A549 (cell line): ENCODE data around the gene FJX1. TPM values are rescaled to one million over a fixed set of nuclear protein-coding genes. Genes with fewer than 3 reads are reported as not detected.
A peak's percentile ranks its signal among the peaks of the same experiment; 100 is the strongest.

Source experiments
- ATAC-seq, 2 experiments: fragments of 200-7000 bp in 1 of 2; fragments of >200 bp in 1 of 2; cut with Nextera tagmentation in 1 of 2; cut with Tn5 transposase in 1 of 2; 3 replicates each; pipeline versions ENCODE4 v1.8.0 to v1.9.1; 2018 to 2020; ENCODE audit warnings: mild to moderate bottlenecking in 1 of 2, moderate library complexity in 1 of 2
- CTCF ChIA-PET: fragments of 300-600 bp; sonication (Branson Sonifier 250); formaldehyde crosslinking; extraction: SDS; loops from one replicate; lab custom pipeline; 2021; ENCODE audit warnings: antibody characterized with exemption, inconsistent platforms; lab: Yijun Ruan, JAX
- POLR2A ChIA-PET: fragments of 350-600 bp; formaldehyde crosslinking; extraction: SDS; loops from one replicate; lab custom pipeline; 2021; ENCODE audit warnings: antibody characterized with exemption, inconsistent platforms; lab: Yijun Ruan, JAX
- DNase-seq, 2 experiments: peaks; one replicate each; pipeline versions ENCODE4 v3.0.0 to v3.0.0-alpha.2; 2011 to 2016; ENCODE audit warnings: low read depth in 1 of 2, low spot score in 1 of 2
- FAIRE-seq: peaks from 2 replicates; lab custom pipeline; 2011; peaks lifted over from hg19 to GRCh38; lab: Jason Lieb, UNC
- H3K27ac ChIP-seq, 2 experiments: fragments of >200 bp; sonication (Bioruptor Twin); formaldehyde crosslinking; 3 replicates each; pipeline ENCODE4 v1.5.1; 2016 to 2017
- H3K4me1 ChIP-seq: fragments of >200 bp; sonication (Bioruptor Twin); formaldehyde crosslinking; 3 replicates; pipeline ENCODE4 v1.6.1; 2016
- H3K4me2 ChIP-seq: fragments of >200 bp; sonication (Bioruptor Twin); formaldehyde crosslinking; 3 replicates; pipeline ENCODE4 v1.6.1; 2016
- H3K4me3 ChIP-seq: fragments of >200 bp; sonication (Bioruptor Twin); formaldehyde crosslinking; 3 replicates; pipeline ENCODE4 v1.5.1; 2016
- H3K9me3 ChIP-seq: fragments of >200 bp; sonication (Bioruptor Twin); formaldehyde crosslinking; 3 replicates; pipeline ENCODE4 v1.6.1; 2016
- BCL3 ChIP-seq: fragments of >200 bp; sonication (Bioruptor Twin); formaldehyde crosslinking; IDR thresholded peaks from 3 replicates; pipeline ENCODE4 v1.6.1; 2016
- BHLHE40 ChIP-seq: IDR thresholded peaks from 2 replicates; pipeline ENCODE4 v1.6.1; 2012; ENCODE audit warnings: low read depth, low read length, inconsistent platforms
- CBX2 ChIP-seq: fragments of 200-600 bp; sonication (generic); IDR thresholded peaks from 2 replicates; pipeline ENCODE4 v1.6.1; 2016; ENCODE audit warnings: low read depth, mild to moderate bottlenecking, borderline replicate concordance
- CEBPB ChIP-seq, 2 experiments: fragments of >200 bp in 1 of 2; sonication (Bioruptor Twin) in 1 of 2; formaldehyde crosslinking in 1 of 2; IDR thresholded peaks; 2 replicates each; pipeline ENCODE4 v1.6.1; 2012 to 2016
- EHMT2 ChIP-seq: fragments of 200-600 bp; sonication (generic); IDR thresholded peaks from 2 replicates; pipeline ENCODE4 v1.6.1; 2016; ENCODE audit warnings: antibody characterized with exemption, low read depth, mild to moderate bottlenecking, moderate library complexity
- EP300 ChIP-seq, 2 experiments: fragments of >200 bp; sonication (Bioruptor Twin); formaldehyde crosslinking; IDR thresholded peaks; 2 replicates in 1 of 2; 3 replicates in 1 of 2; pipeline ENCODE4 v1.6.1; 2016 to 2017
- ESRRA ChIP-seq: fragments of 150-350 bp; IDR thresholded peaks from 2 replicates; pipeline ENCODE4 v1.6.1; 2014; ENCODE audit warnings: mild to moderate bottlenecking, low read length, borderline replicate concordance
- FOSL2 ChIP-seq, 2 experiments: fragments of 450-650 bp in 1 of 2; fragments of >200 bp in 1 of 2; sonication (Bioruptor Twin) in 1 of 2; formaldehyde crosslinking; IDR thresholded peaks; 2 replicates each; pipeline versions ENCODE4 v1.5.0 to v1.6.1; 2016 to 2020; ENCODE audit warnings: mild to moderate bottlenecking in 1 of 2, moderate library complexity in 1 of 2
- FOXS1 ChIP-seq: fragments of 250-450 bp; sonication (Bioruptor Pico); IDR thresholded peaks from 2 replicates; pipeline ENCODE4 v1.5.0; 2020; ENCODE audit warnings: mild to moderate bottlenecking, moderate library complexity
- GATA3 ChIP-seq: IDR thresholded peaks from 2 replicates; pipeline ENCODE4 v1.6.1; 2012; ENCODE audit warnings: borderline replicate concordance
- HEYL ChIP-seq: fragments of 250-450 bp; sonication (Bioruptor Pico); IDR thresholded peaks from 2 replicates; pipeline ENCODE4 v1.8.0; 2021; ENCODE audit warnings: mild to moderate bottlenecking, moderate library complexity
- HOXA7 ChIP-seq: fragments of 250-450 bp; sonication (Bioruptor Pico); IDR thresholded peaks from 2 replicates; pipeline ENCODE4 v1.5.0; 2020; ENCODE audit warnings: mild to moderate bottlenecking, moderate library complexity
- HOXB13 ChIP-seq: fragments of 250-450 bp; sonication (Bioruptor Pico); IDR thresholded peaks from 2 replicates; pipeline ENCODE4 v1.5.0; 2020; ENCODE audit warnings: low read depth, mild to moderate bottlenecking, moderate library complexity
- HOXB5 ChIP-seq: fragments of 250-450 bp; sonication (Bioruptor Pico); IDR thresholded peaks from 2 replicates; pipeline ENCODE4 v1.5.0; 2020; ENCODE audit warnings: mild to moderate bottlenecking, moderate library complexity
- JUNB ChIP-seq: fragments of >200 bp; sonication (Bioruptor Twin); formaldehyde crosslinking; IDR thresholded peaks from 2 replicates; pipeline ENCODE4 v1.6.1; 2016
- MAFK ChIP-seq: fragments of 450-650 bp; IDR thresholded peaks from 2 replicates; pipeline ENCODE4 v1.6.1; 2014; ENCODE audit not compliant: partially characterized antibody
- MAZ ChIP-seq: fragments of 150-350 bp; IDR thresholded peaks from 2 replicates; pipeline ENCODE4 v1.6.1; 2014; ENCODE audit warnings: antibody characterized with exemption, low read depth, low read length, borderline replicate concordance
- NFE2L2 ChIP-seq: fragments of 150-350 bp; conservative IDR thresholded peaks from 2 replicates; pipeline ENCODE4 v1.6.1; 2014; ENCODE audit warnings: low read length
- POLR2A ChIP-seq: IDR thresholded peaks from 2 replicates; pipeline ENCODE4 v1.6.1; 2012; ENCODE audit warnings: mild to moderate bottlenecking, low read length
- POLR2AphosphoS2 ChIP-seq: conservative IDR thresholded peaks from 2 replicates; pipeline ENCODE4 v1.6.1; 2012; ENCODE audit warnings: low read length, improper control_type of control experiment, inconsistent platforms
- RAD21 ChIP-seq, 2 experiments: fragments of >200 bp in 1 of 2; sonication (Bioruptor Twin) in 1 of 2; formaldehyde crosslinking in 1 of 2; IDR thresholded peaks in 1 of 2; conservative IDR thresholded peaks in 1 of 2; 2 replicates in 1 of 2; 3 replicates in 1 of 2; pipeline ENCODE4 v1.6.1; 2012 to 2018; ENCODE audit warnings: inconsistent platforms in 1 of 2
- RCOR1 ChIP-seq: fragments of 150-350 bp; IDR thresholded peaks from 2 replicates; pipeline ENCODE4 v1.6.1; 2014; ENCODE audit warnings: antibody characterized with exemption, low read length, low read depth
- RFX5 ChIP-seq: fragments of 450-650 bp; IDR thresholded peaks from 2 replicates; pipeline ENCODE4 v1.7.1; 2014; ENCODE audit warnings: antibody characterized with exemption, mild to moderate bottlenecking, moderate library complexity
- SMC3 ChIP-seq: fragments of >200 bp; sonication (Bioruptor Twin); formaldehyde crosslinking; IDR thresholded peaks from 3 replicates; pipeline ENCODE4 v1.6.1; 2018; ENCODE audit warnings: inconsistent platforms
- SREBF2 ChIP-seq: fragments of 450-650 bp; IDR thresholded peaks from 2 replicates; pipeline ENCODE4 v1.6.1; 2014; ENCODE audit warnings: mild to moderate bottlenecking, moderate library complexity
- TFCP2L1 ChIP-seq: fragments of 250-450 bp; sonication (Bioruptor Pico); IDR thresholded peaks from 2 replicates; pipeline ENCODE4 v1.5.0; 2021; ENCODE audit warnings: mild to moderate bottlenecking
- ZNF302 ChIP-seq: fragments of 250-450 bp; sonication (Bioruptor Pico); IDR thresholded peaks from 2 replicates; pipeline ENCODE4 v1.9.0; 2021; ENCODE audit warnings: inconsistent platforms, mild to moderate bottlenecking, moderate library complexity
- WGBS: methylation state at CpG from one replicate; pipeline ENCODE4 v1.1.6; 2017; ENCODE audit errors: missing lambda C conversion rate; 5-methylcytosine and 5-hydroxymethylcytosine counted together
- polyA plus RNA-seq, 4 experiments: library from polyadenylated mRNA; depleted of rRNA in 3 of 4; stranded (reverse); fragments of >200 nt; fragmentation: RNase III in 1 of 4; extraction: RNeasy Plus Mini Kit Qiagen cat#74134 plus additional on column Dnase treatment in 1 of 4; gene quantifications; 2 replicates in 3 of 4; 3 replicates in 1 of 4; pipeline ENCODE4 v1.2.3, GENCODE V29; 2011 to 2017
- TF ChIP-seq, protein P1 (sequence below): fragments of >200 bp; sonication (Bioruptor Twin); formaldehyde crosslinking; IDR thresholded peaks from 2 replicates; pipeline ENCODE4 v1.6.1; 2016
- TF ChIP-seq, protein P2 (sequence below): fragments of 250-450 bp; sonication (Bioruptor Pico); IDR thresholded peaks from 2 replicates; pipeline ENCODE4 v1.5.0; 2021; ENCODE audit warnings: mild to moderate bottlenecking, moderate library complexity, borderline replicate concordance
- TF ChIP-seq, protein P3 (sequence below): fragments of 450-650 bp; IDR thresholded peaks from 2 replicates; pipeline ENCODE4 v1.6.1; 2014; ENCODE audit warnings: antibody characterized with exemption
- TF ChIP-seq, protein P4 (sequence below): fragments of 150-350 bp; IDR thresholded peaks from 2 replicates; pipeline ENCODE4 v1.6.1; 2014; ENCODE audit warnings: low read depth, mild to moderate bottlenecking, low read length
- TF ChIP-seq, protein P5 (sequence below): IDR thresholded peaks from 2 replicates; pipeline ENCODE4 v1.6.1; 2012

Gene FJX1
- polyA plus RNA-seq, 2 of the 4 experiments (the other 2 are of a cell fraction), result 7.1 to 14.5 TPM

- TF ChIP-seq BCL3 (no peak), POLR2A (no peak), RFX5 (no peak)
- TF ChIP-seq, protein P1, sequence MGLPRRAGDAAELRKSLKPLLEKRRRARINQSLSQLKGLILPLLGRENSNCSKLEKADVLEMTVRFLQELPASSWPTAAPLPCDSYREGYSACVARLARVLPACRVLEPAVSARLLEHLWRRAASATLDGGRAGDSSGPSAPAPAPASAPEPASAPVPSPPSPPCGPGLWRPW, result no peak
Observed at GRCh38 chr11:35662061-35662648, 43.9 kb downstream of the FJX1 start (continued).

GRCh38 chr11:35662649-35663407 is 44.6 kb downstream of the FJX1 start, which contains the start of gene TRIM44:
TSS of gene TRIM44 (plus strand) at chr11:35662775. CDS start at chr11:35663112, 337 bp downstream.
- peak within 1 kb of the TSS; percentile 95 to 96 for H3K27ac ChIP-seq
- DNase-seq (peak; percentile 66 to 87), FAIRE-seq (no peak), ATAC-seq (peak; percentile 88 to 93)
- H3K4me1 ChIP-seq, result peaks cover 11% of the 10 kb centered on the region; the same call in 1 of the 3 replicates
- peak within 1 kb of the TSS; percentile 70 for H3K4me3 ChIP-seq
- peaks cover 35% of the 10 kb centered on the region for H3K9me3 ChIP-seq
- CTCF ChIA-PET, result interaction anchor here (0.7 to 1.8 kb wide), 5 partner anchors 13 to 160 kb away, joined by 3 to 4 read pairs (median 3); no protein-coding TSS in a partner anchor
- POLR2A ChIA-PET, result interaction anchor here (1.0 to 1.6 kb wide), 2 partner anchors 33 to 43 kb away, joined by 3 to 4 read pairs; no protein-coding TSS in a partner anchor
- peak within 1 kb of the TSS; percentile 96 for H3K4me2 ChIP-seq
- whole genome bisulfite sequencing, result 9% methylated on average over 60 of the region's 82 CpGs
- TF ChIP-seq NFE2L2 (no peak), MAFK (no peak), HEYL (CRISPR knock-in tag) (peak; percentile 81; the same call in 1 of the 2 replicates), HOXB13 (CRISPR knock-in tag) (peak; percentile 94), RCOR1 (no peak), FOXS1 (CRISPR knock-in tag) (peak; percentile 55; the same call in 1 of the 2 replicates), ESRRA (no peak), FOSL2 (IDR thresholded peaks at IDR 0.05) (no peak), FOSL2 (CRISPR knock-in tag; IDR thresholded peaks at IDR 0.05) (peak; percentile 21; the same call in 1 of the 2 replicates), HOXA7 (CRISPR knock-in tag) (peak; percentile 82; the same call in 1 of the 2 replicates), RFX5 (no peak), CBX2 (no peak), POLR2AphosphoS2 (no peak), TFCP2L1 (CRISPR knock-in tag) (peak; percentile 84), CEBPB (IDR thresholded peaks at IDR 0.05) (no peak), ZNF302 (CRISPR knock-in tag) (peak; percentile 56; the same call in 1 of the 2 replicates), EHMT2 (no peak), JUNB (no peak), SMC3 (no peak), SREBF2 (no peak), EP300 (IDR thresholded peaks at IDR 0.05) (no peak), BHLHE40 (0 out of 2 replicates have a peak, but pooled peaks have one; percentile 36), HOXB5 (CRISPR knock-in tag) (peak; percentile 95), RAD21 (conservative IDR thresholded peaks at IDR 0.05 in 1 of 2, IDR thresholded peaks at IDR 0.05 in 1 of 2) (peak in 1 of 2 experiments; percentile 4; a peak in 2 of 5 replicates), MAZ (no peak), GATA3 (no peak)
- TF ChIP-seq, protein P2, sequence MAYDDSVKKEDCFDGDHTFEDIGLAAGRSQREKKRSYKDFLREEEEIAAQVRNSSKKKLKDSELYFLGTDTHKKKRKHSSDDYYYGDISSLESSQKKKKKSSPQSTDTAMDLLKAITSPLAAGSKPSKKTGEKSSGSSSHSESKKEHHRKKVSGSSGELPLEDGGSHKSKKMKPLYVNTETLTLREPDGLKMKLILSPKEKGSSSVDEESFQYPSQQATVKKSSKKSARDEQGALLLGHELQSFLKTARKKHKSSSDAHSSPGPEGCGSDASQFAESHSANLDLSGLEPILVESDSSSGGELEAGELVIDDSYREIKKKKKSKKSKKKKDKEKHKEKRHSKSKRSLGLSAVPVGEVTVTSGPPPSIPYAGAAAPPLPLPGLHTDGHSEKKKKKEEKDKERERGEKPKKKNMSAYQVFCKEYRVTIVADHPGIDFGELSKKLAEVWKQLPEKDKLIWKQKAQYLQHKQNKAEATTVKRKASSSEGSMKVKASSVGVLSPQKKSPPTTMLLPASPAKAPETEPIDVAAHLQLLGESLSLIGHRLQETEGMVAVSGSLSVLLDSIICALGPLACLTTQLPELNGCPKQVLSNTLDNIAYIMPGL, result peak; percentile 71; the same call in 1 of the 2 replicates
- TF ChIP-seq, protein P3, sequence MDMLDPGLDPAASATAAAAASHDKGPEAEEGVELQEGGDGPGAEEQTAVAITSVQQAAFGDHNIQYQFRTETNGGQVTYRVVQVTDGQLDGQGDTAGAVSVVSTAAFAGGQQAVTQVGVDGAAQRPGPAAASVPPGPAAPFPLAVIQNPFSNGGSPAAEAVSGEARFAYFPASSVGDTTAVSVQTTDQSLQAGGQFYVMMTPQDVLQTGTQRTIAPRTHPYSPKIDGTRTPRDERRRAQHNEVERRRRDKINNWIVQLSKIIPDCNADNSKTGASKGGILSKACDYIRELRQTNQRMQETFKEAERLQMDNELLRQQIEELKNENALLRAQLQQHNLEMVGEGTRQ, result peak; percentile 69
- TF ChIP-seq, protein P4, sequence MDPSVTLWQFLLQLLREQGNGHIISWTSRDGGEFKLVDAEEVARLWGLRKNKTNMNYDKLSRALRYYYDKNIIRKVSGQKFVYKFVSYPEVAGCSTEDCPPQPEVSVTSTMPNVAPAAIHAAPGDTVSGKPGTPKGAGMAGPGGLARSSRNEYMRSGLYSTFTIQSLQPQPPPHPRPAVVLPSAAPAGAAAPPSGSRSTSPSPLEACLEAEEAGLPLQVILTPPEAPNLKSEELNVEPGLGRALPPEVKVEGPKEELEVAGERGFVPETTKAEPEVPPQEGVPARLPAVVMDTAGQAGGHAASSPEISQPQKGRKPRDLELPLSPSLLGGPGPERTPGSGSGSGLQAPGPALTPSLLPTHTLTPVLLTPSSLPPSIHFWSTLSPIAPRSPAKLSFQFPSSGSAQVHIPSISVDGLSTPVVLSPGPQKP, result no peak
- TF ChIP-seq, protein P5, sequence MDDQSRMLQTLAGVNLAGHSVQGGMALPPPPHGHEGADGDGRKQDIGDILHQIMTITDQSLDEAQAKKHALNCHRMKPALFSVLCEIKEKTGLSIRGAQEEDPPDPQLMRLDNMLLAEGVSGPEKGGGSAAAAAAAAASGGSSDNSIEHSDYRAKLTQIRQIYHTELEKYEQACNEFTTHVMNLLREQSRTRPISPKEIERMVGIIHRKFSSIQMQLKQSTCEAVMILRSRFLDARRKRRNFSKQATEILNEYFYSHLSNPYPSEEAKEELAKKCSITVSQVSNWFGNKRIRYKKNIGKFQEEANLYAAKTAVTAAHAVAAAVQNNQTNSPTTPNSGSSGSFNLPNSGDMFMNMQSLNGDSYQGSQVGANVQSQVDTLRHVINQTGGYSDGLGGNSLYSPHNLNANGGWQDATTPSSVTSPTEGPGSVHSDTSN, result no peak
